HG03565 (cell line): Measurements from ENCODE around the gene CCDC167.
A peak's percentile ranks its signal among the peaks of the same experiment; 100 is the strongest.

Experiments
- ATAC-seq: cut with Tn5 transposase; IDR thresholded peaks from one replicate; pipeline ENCODE4 v1.9.1; 2021; ENCODE audit warnings: mild to moderate bottlenecking, moderate library complexity; ENCODE audit not compliant: unreplicated experiment

Gene CCDC167

DNA sequence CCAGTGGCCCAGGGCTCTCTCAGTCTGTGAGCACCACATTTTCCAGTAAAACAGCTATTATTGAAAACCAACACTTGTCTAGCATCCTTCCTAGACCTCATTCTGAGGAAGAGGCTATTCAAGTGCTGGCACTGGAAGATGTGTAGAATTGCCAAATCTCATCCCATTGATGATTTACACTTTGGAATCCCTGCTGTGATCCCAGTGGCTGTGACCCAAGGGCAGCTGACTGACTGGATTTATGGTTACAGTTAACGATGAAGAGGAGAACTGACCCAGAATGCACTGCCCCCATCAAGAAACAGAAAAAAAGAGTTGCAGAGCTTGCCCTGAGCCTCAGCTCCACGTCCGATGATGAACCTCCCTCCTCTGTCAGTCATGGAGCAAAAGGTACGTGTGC lies 64.3 kb downstream of the CCDC167 start:
- ATAC-seq: no peak

DNA sequence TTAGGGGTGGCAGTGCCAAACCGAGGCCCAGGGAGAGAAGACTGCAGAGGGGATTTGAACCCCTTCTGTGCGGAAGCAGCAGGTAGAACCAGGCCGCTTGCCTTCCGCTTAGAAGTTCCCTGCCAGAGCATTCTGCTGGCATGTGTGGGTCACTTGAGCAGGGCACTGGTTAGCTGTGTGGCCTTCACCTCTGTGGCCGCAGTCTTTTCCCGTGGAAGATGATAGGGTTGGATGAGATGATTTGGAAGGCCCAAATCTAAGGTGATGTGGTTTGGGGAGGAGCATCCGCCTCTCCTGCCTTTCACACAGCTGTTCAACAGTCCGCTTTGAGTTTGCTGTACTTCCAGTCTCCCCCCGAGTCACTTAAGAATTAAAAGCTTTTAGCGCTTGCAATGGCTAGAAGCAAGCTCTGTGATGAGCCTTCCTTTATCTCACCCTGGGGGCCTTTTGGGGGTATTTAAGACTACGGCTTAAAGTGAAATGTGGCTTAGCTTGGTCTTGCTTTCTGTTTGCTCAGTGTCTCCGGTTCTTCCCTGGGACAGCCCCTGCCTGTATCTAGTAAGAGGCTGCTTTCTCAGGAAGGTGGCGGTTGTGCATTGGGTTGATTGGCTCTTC lies 65.9 kb downstream of the CCDC167 start:
- ATAC-seq: peak; percentile 19
